Endothelial cell (in vitro differentiated cells): ENCODE results near the gene GAGE12J. TPM values are rescaled to one million over a fixed set of nuclear protein-coding genes. Genes with fewer than 3 reads are reported as not detected.
"Not testable (repeated sequence)": the region's sequence is repeated elsewhere in the genome, so short reads cannot be mapped to it uniquely, and the experiment has no call there.

Experiments used
- DNase-seq: peaks from one replicate; pipeline ENCODE4 v3.0.0; 2021; ENCODE audit warnings: low spot score
- H3K27ac Mint-ChIP-seq: one replicate; pipeline ENCODE4 v1.8.0; 2021; ENCODE audit warnings: mixed read lengths, inconsistent platforms; ENCODE audit not compliant: unreplicated experiment
- H3K27me3 Mint-ChIP-seq: one replicate; pipeline ENCODE4 v1.8.0; 2021; ENCODE audit warnings: mild to moderate bottlenecking, moderate library complexity, mixed read lengths, inconsistent platforms; ENCODE audit not compliant: unreplicated experiment
- H3K36me3 Mint-ChIP-seq: one replicate; pipeline ENCODE4 v1.8.0; 2021; ENCODE audit warnings: mild to moderate bottlenecking, low read depth, mixed read lengths, inconsistent platforms; ENCODE audit not compliant: unreplicated experiment
- H3K4me1 Mint-ChIP-seq: one replicate; pipeline ENCODE4 v1.8.0; 2021; ENCODE audit warnings: mild to moderate bottlenecking, mixed read lengths, inconsistent platforms; ENCODE audit not compliant: unreplicated experiment
- H3K4me3 Mint-ChIP-seq: one replicate; pipeline ENCODE4 v1.8.0; 2021; ENCODE audit warnings: mild to moderate bottlenecking, mixed read lengths, inconsistent platforms; ENCODE audit not compliant: unreplicated experiment
- H3K9me3 Mint-ChIP-seq: one replicate; pipeline ENCODE4 v1.8.0; 2021; ENCODE audit warnings: mixed read lengths, inconsistent platforms; ENCODE audit not compliant: unreplicated experiment
- CTCF ChIP-seq: fragments of 200-600 bp; sonication (generic); IDR thresholded peaks from one replicate; pipeline ENCODE4 v1.5.0; 2021; ENCODE audit warnings: antibody characterized with exemption; ENCODE audit not compliant: unreplicated experiment
- total RNA-seq: library from RNA; stranded (reverse); fragmentation: NEBNext Ultra II Directional; extraction: Animal tissue kit (Norgen Biotek cat#: 25700); gene quantifications from one replicate; pipeline ENCODE4 v1.2.1, GENCODE V29; 2021; ENCODE audit not compliant: unreplicated experiment

The GAGE12J gene
- total RNA-seq, 1 donor from 2014 or later = not detected

GRCh38 chrX:49292400-49293362, 29.2 kb upstream of the GAGE12J start:
- H3K27ac Mint-ChIP-seq = no peak overlapping the region
- no peak overlapping the region for H3K4me3 Mint-ChIP-seq
- peaks cover 2% of the 10 kb centered on the region for H3K27me3 Mint-ChIP-seq
- TF ChIP-seq CTCF = no peak
- no peaks in the 10 kb centered on the region for H3K36me3 Mint-ChIP-seq
- H3K9me3 Mint-ChIP-seq = no peaks in the 10 kb centered on the region
- H3K4me1 Mint-ChIP-seq = no peaks in the 10 kb centered on the region
- DNase-seq = no peak

- H3K9me3 Mint-ChIP-seq, H3K36me3 Mint-ChIP-seq, H3K4me3 Mint-ChIP-seq, H3K4me1 Mint-ChIP-seq, H3K27ac Mint-ChIP-seq, H3K27me3 Mint-ChIP-seq, DNase-seq: not testable (repeated sequence)
Measured at GRCh38 chrX:49299293-49299692, 22.5 kb upstream of the GAGE12J start.

- no peak overlapping the region for H3K27ac Mint-ChIP-seq
- no peaks in the 10 kb centered on the region for H3K9me3 Mint-ChIP-seq
- no peaks in the 10 kb centered on the region for H3K4me1 Mint-ChIP-seq
- H3K27me3 Mint-ChIP-seq = no peaks in the 10 kb centered on the region
- no peak for DNase-seq
- TF ChIP-seq CTCF = no peak
- no peak overlapping the region for H3K4me3 Mint-ChIP-seq
- H3K36me3 Mint-ChIP-seq = no peaks in the 10 kb centered on the region
Measured at GRCh38 chrX:49300703-49301102, 21.1 kb upstream of the GAGE12J start.

- Mint-ChIP-seq H3K27me3 (no peaks in the 10 kb centered on the region), H3K9me3 (no peaks in the 10 kb centered on the region), H3K36me3 (no peaks in the 10 kb centered on the region), H3K27ac (no peak within 1 kb of the TSS), H3K4me3 (no peak within 1 kb of the TSS), H3K4me1 (no peaks in the 10 kb centered on the region)
- DNase-seq = no peak
- TF ChIP-seq CTCF = no peak
Measured at GRCh38 chrX:49303346-49303745, 18.5 kb upstream of the GAGE12J start, which contains the start of gene GAGE10. TSS of gene GAGE10 (plus strand) at chrX:49303646. CDS start at chrX:49304860, 1,214 bp downstream.

GRCh38 chrX:49307775-49308174, 14.1 kb upstream of the GAGE12J start:
- H3K27ac Mint-ChIP-seq, H3K4me3 Mint-ChIP-seq, DNase-seq, H3K9me3 Mint-ChIP-seq, H3K4me1 Mint-ChIP-seq, H3K36me3 Mint-ChIP-seq, H3K27me3 Mint-ChIP-seq: not testable (repeated sequence)
